ENCODE data around the gene ATG16L1.

ATG16L1 gene

DNA sequence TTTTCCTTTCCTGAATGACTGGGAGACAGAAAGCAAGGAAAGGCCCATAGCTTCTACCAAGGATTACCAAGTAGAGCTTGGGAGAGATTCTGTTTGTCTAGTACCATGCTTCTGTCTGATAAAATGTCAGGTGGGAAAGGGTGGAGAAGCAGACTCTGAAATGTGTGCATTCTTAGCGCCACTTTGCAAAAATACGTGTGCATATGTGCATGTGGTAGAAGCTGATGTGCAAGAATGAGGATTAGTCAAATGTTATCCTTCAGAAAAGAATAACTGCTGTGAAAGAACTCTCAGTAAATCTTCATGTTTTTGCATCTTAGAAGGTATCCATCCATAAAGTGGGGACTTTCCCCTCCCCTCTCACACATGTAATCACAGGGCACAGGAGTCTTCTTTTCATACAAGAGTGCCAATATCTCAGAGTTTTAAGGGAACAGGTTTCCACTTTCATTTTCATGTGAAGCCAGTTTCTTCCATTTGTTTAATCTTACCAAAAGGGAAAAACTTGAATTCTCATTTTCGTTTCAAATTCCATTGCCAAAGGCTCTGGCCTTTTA is 87.4 kb downstream of the ATG16L1 start:
- H2AK5ac ChIP-seq (ENCODE audit: low read length), result no peak overlapping the region
- H3K79me1 ChIP-seq (ENCODE audit: low read length), result no peaks in the 10 kb centered on the region
- no peak overlapping the region for H3K4ac ChIP-seq (ENCODE audit: low read depth, low read length)
- no peak for DNase-seq
- H3K18ac ChIP-seq (ENCODE audit: low read length), result no peak overlapping the region
- no peak overlapping the region for H4K5ac ChIP-seq (ENCODE audit: low read length)
- H3K4me3 ChIP-seq (ENCODE audit: low read length), result no peak overlapping the region
- no peaks in the 10 kb centered on the region for H3K36me3 ChIP-seq (ENCODE audit: control insufficient read depth, insufficient read depth, low read length)
- no peak overlapping the region for H2BK120ac ChIP-seq (ENCODE audit: low read depth, low read length)
- no peak overlapping the region for H3K56ac ChIP-seq (ENCODE audit: low read length)
- H3K23ac ChIP-seq (ENCODE audit: low read length), result no peak overlapping the region
- H4K8ac ChIP-seq (ENCODE audit: low read depth, low read length), result no peak overlapping the region
- no peaks in the 10 kb centered on the region for H3K4me1 ChIP-seq (ENCODE audit: control insufficient read depth, low read depth, low read length)
- no peaks in the 10 kb centered on the region for H3K27me3 ChIP-seq (ENCODE audit: insufficient read depth, low read length, poor library complexity)
- H2BK15ac ChIP-seq (replicated peaks; ENCODE audit: low read depth), result no peak overlapping the region
- H3K4me2 ChIP-seq (ENCODE audit: low read length), result no peak overlapping the region
- H3K9ac ChIP-seq (ENCODE audit: low read length), result no peak overlapping the region
- no peak overlapping the region for H2BK5ac ChIP-seq (ENCODE audit: low read length)
- no peak overlapping the region for H3K27ac ChIP-seq (ENCODE audit: low read depth, low read length)
- WGBS (ENCODE audit: extremely low coverage, insufficient coverage, low lambda C conversion rate), result no CpG with 5 or more reads among the region's 3 CpGs
- H3K79me2 ChIP-seq (ENCODE audit: control insufficient read depth, insufficient read depth, low read length), result no peaks in the 10 kb centered on the region

DNA sequence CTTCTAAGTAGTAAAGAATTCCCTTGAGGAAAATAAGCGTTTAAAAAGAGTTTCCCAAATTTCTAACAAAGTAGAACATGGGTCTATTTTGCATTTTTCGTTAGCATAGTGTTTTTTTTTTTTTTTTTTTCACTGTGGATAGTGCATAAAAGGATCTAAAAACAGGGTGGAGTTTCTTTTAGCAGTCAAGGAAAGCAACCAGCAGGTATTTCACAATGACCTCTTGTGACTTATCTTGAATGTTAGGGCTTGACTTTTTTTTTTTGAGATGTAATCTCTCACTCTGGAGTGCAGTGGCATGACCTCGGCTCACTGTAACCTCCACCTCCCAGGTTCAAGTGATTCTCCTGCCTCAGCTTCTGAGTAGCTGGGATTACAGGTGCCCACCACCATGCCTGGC is 88.0 kb downstream of the ATG16L1 start:
- Histone ChIP-seq H3K79me2 (ENCODE audit: control insufficient read depth, insufficient read depth, low read length) (no peaks in the 10 kb centered on the region), H3K27me3 (ENCODE audit: insufficient read depth, low read length, poor library complexity) (no peaks in the 10 kb centered on the region), H3K27ac (ENCODE audit: low read depth, low read length) (no peak overlapping the region), H3K4ac (ENCODE audit: low read depth, low read length) (no peak overlapping the region), H2BK120ac (ENCODE audit: low read depth, low read length) (no peak overlapping the region), H3K4me1 (ENCODE audit: control insufficient read depth, low read depth, low read length) (no peaks in the 10 kb centered on the region), H3K79me1 (ENCODE audit: low read length) (no peaks in the 10 kb centered on the region), H2BK5ac (ENCODE audit: low read length) (no peak overlapping the region), H3K56ac (ENCODE audit: low read length) (no peak overlapping the region), H3K9ac (ENCODE audit: low read length) (no peak overlapping the region), H2BK15ac (replicated peaks; ENCODE audit: low read depth) (no peak overlapping the region), H2AK5ac (ENCODE audit: low read length) (no peak overlapping the region), H4K5ac (ENCODE audit: low read length) (no peak overlapping the region), H3K18ac (ENCODE audit: low read length) (no peak overlapping the region), H4K8ac (ENCODE audit: low read depth, low read length) (no peak overlapping the region), H3K36me3 (ENCODE audit: control insufficient read depth, insufficient read depth, low read length) (no peaks in the 10 kb centered on the region), H3K23ac (ENCODE audit: low read length) (no peak overlapping the region), H3K4me2 (ENCODE audit: low read length) (no peak overlapping the region), H3K4me3 (ENCODE audit: low read length) (no peak overlapping the region)
- no peak for DNase-seq
- WGBS (ENCODE audit: extremely low coverage, insufficient coverage, low lambda C conversion rate), result no CpG with 5 or more reads among the region's 3 CpGs

DNA sequence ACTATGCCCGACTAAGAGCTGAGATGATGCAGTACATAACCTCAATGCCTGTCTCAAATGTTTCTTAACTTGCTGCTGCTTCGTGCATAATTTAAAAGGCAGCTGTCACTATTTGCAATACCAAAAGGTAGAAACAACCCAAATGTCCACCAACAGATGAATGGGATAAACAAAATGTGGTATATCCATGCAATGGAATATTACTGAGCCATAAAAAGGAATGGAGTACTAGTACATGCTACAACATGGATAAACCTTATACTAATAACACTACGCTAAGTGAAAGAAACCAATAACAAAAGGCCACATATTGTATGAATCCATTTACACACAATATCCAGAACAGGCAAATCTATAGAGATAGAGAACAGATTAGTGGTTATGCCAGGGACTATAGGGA is 89.8 kb downstream of the ATG16L1 start:
- no peak overlapping the region for H2BK120ac ChIP-seq (ENCODE audit: low read depth, low read length)
- DNase-seq, result no peak
- WGBS (ENCODE audit: extremely low coverage, insufficient coverage, low lambda C conversion rate), result no CpG with 5 or more reads among the region's 3 CpGs

DNA sequence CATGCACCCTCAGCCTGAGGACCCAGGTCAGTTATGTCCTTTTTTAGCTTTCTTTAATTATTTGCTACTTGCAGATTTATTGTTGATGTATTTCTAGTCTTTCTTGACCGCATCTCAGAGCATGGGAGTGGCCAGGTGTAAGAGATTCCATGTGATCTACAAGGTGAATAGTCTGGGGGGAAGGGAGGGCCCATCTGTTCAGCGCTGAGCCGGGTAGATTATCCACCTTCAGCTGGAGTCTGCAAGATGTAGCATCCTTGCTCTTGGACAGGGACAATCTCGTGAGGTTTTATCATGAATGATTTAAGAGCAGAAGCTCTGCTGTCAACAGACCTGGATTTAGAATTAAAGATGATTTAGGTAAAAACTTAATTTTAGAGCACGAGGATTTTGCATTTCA is 90.8 kb downstream of the ATG16L1 start:
- no CpG with 5 or more reads among the region's 5 CpGs for WGBS (ENCODE audit: extremely low coverage, insufficient coverage, low lambda C conversion rate)
- Histone ChIP-seq H3K79me2 (ENCODE audit: control insufficient read depth, insufficient read depth, low read length) (no peaks in the 10 kb centered on the region), H2BK5ac (ENCODE audit: low read length) (no peak overlapping the region), H3K36me3 (ENCODE audit: control insufficient read depth, insufficient read depth, low read length) (no peaks in the 10 kb centered on the region), H3K27me3 (ENCODE audit: insufficient read depth, low read length, poor library complexity) (no peaks in the 10 kb centered on the region), H3K18ac (ENCODE audit: low read length) (no peak overlapping the region), H2BK120ac (ENCODE audit: low read depth, low read length) (no peak overlapping the region), H3K9ac (ENCODE audit: low read length) (no peak overlapping the region), H3K4me2 (ENCODE audit: low read length) (no peak overlapping the region), H3K4me1 (ENCODE audit: control insufficient read depth, low read depth, low read length) (no peaks in the 10 kb centered on the region), H4K5ac (ENCODE audit: low read length) (no peak overlapping the region), H2AK5ac (ENCODE audit: low read length) (no peak overlapping the region), H3K4ac (ENCODE audit: low read depth, low read length) (no peak overlapping the region), H3K56ac (ENCODE audit: low read length) (no peak overlapping the region), H3K79me1 (ENCODE audit: low read length) (no peaks in the 10 kb centered on the region), H2BK15ac (replicated peaks; ENCODE audit: low read depth) (no peak overlapping the region), H3K23ac (ENCODE audit: low read length) (no peak overlapping the region), H3K4me3 (ENCODE audit: low read length) (no peak overlapping the region), H3K27ac (ENCODE audit: low read depth, low read length) (no peak overlapping the region), H4K8ac (ENCODE audit: low read depth, low read length) (no peak overlapping the region)
- no peak for DNase-seq

More for the DNA sequence above, 89.8 kb downstream of the ATG16L1 start:
- Histone ChIP-seq H4K5ac (ENCODE audit: low read length) (no peak overlapping the region), H3K4me2 (ENCODE audit: low read length) (no peak overlapping the region), H2AK5ac (ENCODE audit: low read length) (no peak overlapping the region), H3K79me2 (ENCODE audit: control insufficient read depth, insufficient read depth, low read length) (no peaks in the 10 kb centered on the region), H3K4me1 (ENCODE audit: control insufficient read depth, low read depth, low read length) (no peaks in the 10 kb centered on the region), H2BK15ac (replicated peaks; ENCODE audit: low read depth) (no peak overlapping the region), H3K23ac (ENCODE audit: low read length) (no peak overlapping the region), H3K27me3 (ENCODE audit: insufficient read depth, low read length, poor library complexity) (no peaks in the 10 kb centered on the region), H4K8ac (ENCODE audit: low read depth, low read length) (no peak overlapping the region), H3K56ac (ENCODE audit: low read length) (no peak overlapping the region), H3K4me3 (ENCODE audit: low read length) (no peak overlapping the region), H2BK5ac (ENCODE audit: low read length) (no peak overlapping the region), H3K79me1 (ENCODE audit: low read length) (no peaks in the 10 kb centered on the region), H3K9ac (ENCODE audit: low read length) (no peak overlapping the region), H3K4ac (ENCODE audit: low read depth, low read length) (no peak overlapping the region), H3K36me3 (ENCODE audit: control insufficient read depth, insufficient read depth, low read length) (no peaks in the 10 kb centered on the region), H3K18ac (ENCODE audit: low read length) (no peak overlapping the region), H3K27ac (ENCODE audit: low read depth, low read length) (no peak overlapping the region)

DNA sequence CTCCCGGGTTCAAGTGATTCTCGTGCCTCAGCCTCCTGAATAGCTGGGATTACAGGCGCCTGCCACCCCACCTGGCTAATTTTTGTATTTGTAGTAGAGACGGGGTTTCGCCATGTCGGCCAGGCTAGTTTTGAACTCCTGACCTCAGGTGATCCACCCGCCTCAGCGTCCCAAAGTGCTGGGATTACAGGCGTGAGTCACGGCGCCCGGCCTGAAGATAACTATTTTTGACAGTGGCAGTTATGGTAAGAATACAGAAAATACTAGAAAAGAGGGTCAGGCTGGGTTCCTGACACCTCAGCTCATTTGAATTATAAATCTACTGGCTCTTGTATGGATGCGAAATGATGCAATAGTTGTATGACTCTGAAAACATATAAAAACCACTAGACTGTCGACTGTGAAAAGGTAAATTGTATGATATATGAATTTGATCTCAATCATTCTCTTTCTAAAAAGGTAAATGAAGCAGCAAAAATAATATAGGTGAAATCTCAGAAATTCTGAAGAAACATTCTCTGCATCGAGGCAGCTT is 91.8 kb downstream of the ATG16L1 start:
- Histone ChIP-seq H3K56ac (ENCODE audit: low read length) (no peak overlapping the region), H3K9ac (ENCODE audit: low read length) (no peak overlapping the region), H2BK120ac (ENCODE audit: low read depth, low read length) (no peak overlapping the region), H3K18ac (ENCODE audit: low read length) (no peak overlapping the region), H3K79me1 (ENCODE audit: low read length) (no peaks in the 10 kb centered on the region), H3K4me1 (ENCODE audit: control insufficient read depth, low read depth, low read length) (no peaks in the 10 kb centered on the region), H3K4ac (ENCODE audit: low read depth, low read length) (no peak overlapping the region), H3K27me3 (ENCODE audit: insufficient read depth, low read length, poor library complexity) (no peaks in the 10 kb centered on the region), H2BK15ac (replicated peaks; ENCODE audit: low read depth) (no peak overlapping the region), H2AK5ac (ENCODE audit: low read length) (no peak overlapping the region), H3K23ac (ENCODE audit: low read length) (no peak overlapping the region), H4K8ac (ENCODE audit: low read depth, low read length) (no peak overlapping the region), H3K4me2 (ENCODE audit: low read length) (no peak overlapping the region), H3K4me3 (ENCODE audit: low read length) (no peak overlapping the region), H4K5ac (ENCODE audit: low read length) (no peak overlapping the region), H3K27ac (ENCODE audit: low read depth, low read length) (no peak overlapping the region), H2BK5ac (ENCODE audit: low read length) (no peak overlapping the region), H3K36me3 (ENCODE audit: control insufficient read depth, insufficient read depth, low read length) (no peaks in the 10 kb centered on the region), H3K79me2 (ENCODE audit: control insufficient read depth, insufficient read depth, low read length) (no peaks in the 10 kb centered on the region)
- WGBS (ENCODE audit: extremely low coverage, insufficient coverage, low lambda C conversion rate), result no CpG with 5 or more reads among the region's 15 CpGs
- DNase-seq, result no peak

All from mesendoderm (in vitro differentiated cells).